ENCODE results near the gene IFNLR1. TPM values are rescaled to one million over a fixed set of nuclear protein-coding genes. Genes with fewer than 3 reads are reported as not detected.
A peak's percentile ranks its signal among the peaks of the same experiment; 100 is the strongest.

IFNLR1 gene
- total and polyA plus RNA-seq, 5 donors from 2014 or later, result 0.36 to 2.8 (median 0.67) TPM

GRCh38 chr1:24185076-24185475 lies 2.0 kb downstream of the IFNLR1 start:
- no peaks in the 10 kb centered on the region for H3K27me3 Mint-ChIP-seq
- peaks cover 3% of the 10 kb centered on the region for H3K36me3 Mint-ChIP-seq
- H3K9me3 Mint-ChIP-seq, result peaks cover 0 to 2% (median 0%) of the 10 kb centered on the region in 7 donors
- Histone ChIP-seq H3K36me3 (ENCODE audit: control insufficient read depth, insufficient read depth, low read length) (no peaks in the 10 kb centered on the region), H3K27ac (ENCODE audit: insufficient read depth, low read length, poor library complexity, severe bottlenecking) (no peak overlapping the region), H3K27me3 (ENCODE audit: control insufficient read depth, insufficient read depth, low read length) (no peaks in the 10 kb centered on the region), H3K4me1 (ENCODE audit: control insufficient read depth, insufficient read depth, low read length, poor library complexity, severe bottlenecking) (peaks cover 21% of the 10 kb centered on the region), H3K9me3 (ENCODE audit: control insufficient read depth in 2 of 2, low read length in 2 of 2) (no peaks in the 10 kb centered on the region), H3K4me3 (ENCODE audit: low read depth, low read length) (no peak overlapping the region)
- DNase-seq, result no peak
- H3K4me3 Mint-ChIP-seq, result peak overlapping the region in 1 of 4 donors; percentile 85
- no peak overlapping the region for H3K27ac Mint-ChIP-seq
- H3K4me1 Mint-ChIP-seq, result peaks cover 12 to 34% (median 18%) of the 10 kb centered on the region in 4 donors
- ATAC-seq (ENCODE audit: low read depth in 2 of 2), result no peak

GRCh38 chr1:24182061-24182460 lies 5.0 kb downstream of the IFNLR1 start:
- ATAC-seq (ENCODE audit: low read depth in 2 of 2) (no peak), DNase-seq (no peak)
- no peaks in the 10 kb centered on the region for H3K27me3 Mint-ChIP-seq
- Histone ChIP-seq H3K27me3 (ENCODE audit: control insufficient read depth, insufficient read depth, low read length) (no peaks in the 10 kb centered on the region), H3K9me3 (ENCODE audit: control insufficient read depth in 2 of 2, low read length in 2 of 2) (no peaks in the 10 kb centered on the region), H3K27ac (ENCODE audit: insufficient read depth, low read length, poor library complexity, severe bottlenecking) (no peak overlapping the region), H3K36me3 (ENCODE audit: control insufficient read depth, insufficient read depth, low read length) (no peaks in the 10 kb centered on the region), H3K4me1 (ENCODE audit: control insufficient read depth, insufficient read depth, low read length, poor library complexity, severe bottlenecking) (peaks cover 8% of the 10 kb centered on the region), H3K4me3 (ENCODE audit: low read depth, low read length) (no peak overlapping the region)
- peaks cover 5% of the 10 kb centered on the region for H3K36me3 Mint-ChIP-seq
- peaks cover 0 to 2% (median 0%) of the 10 kb centered on the region in 7 donors for H3K9me3 Mint-ChIP-seq
- H3K27ac Mint-ChIP-seq, result no peak overlapping the region
- H3K4me1 Mint-ChIP-seq, result peaks cover 5 to 13% (median 7%) of the 10 kb centered on the region in 4 donors
- no peak overlapping the region for H3K4me3 Mint-ChIP-seq

- Histone ChIP-seq H3K36me3 (ENCODE audit: control insufficient read depth, insufficient read depth, low read length) (no peaks in the 10 kb centered on the region), H3K9me3 (ENCODE audit: control insufficient read depth in 2 of 2, low read length in 2 of 2) (no peaks in the 10 kb centered on the region), H3K27me3 (ENCODE audit: control insufficient read depth, insufficient read depth, low read length) (no peaks in the 10 kb centered on the region), H3K4me1 (ENCODE audit: control insufficient read depth, insufficient read depth, low read length, poor library complexity, severe bottlenecking) (peaks cover 4% of the 10 kb centered on the region), H3K27ac (ENCODE audit: insufficient read depth, low read length, poor library complexity, severe bottlenecking) (no peak overlapping the region), H3K4me3 (ENCODE audit: low read depth, low read length) (no peak overlapping the region)
- Mint-ChIP-seq H3K36me3 (peaks cover 6% of the 10 kb centered on the region), H3K4me1 (peaks cover 5 to 13% (median 7%) of the 10 kb centered on the region in 4 donors), H3K9me3 (peaks cover 0 to 2% (median 0%) of the 10 kb centered on the region in 7 donors), H3K4me3 (no peak overlapping the region), H3K27ac (peak overlapping the region in 1 of 3 donors; percentile 21), H3K27me3 (no peaks in the 10 kb centered on the region)
- ATAC-seq (ENCODE audit: low read depth in 2 of 2), result no peak
- no peak for DNase-seq
Observed at GRCh38 chr1:24181619-24182018, 5.5 kb downstream of the IFNLR1 start.

GRCh38 chr1:24180676-24181075 lies 6.4 kb downstream of the IFNLR1 start:
- H3K27me3 Mint-ChIP-seq, result no peaks in the 10 kb centered on the region
- no peak overlapping the region for H3K4me3 ChIP-seq (ENCODE audit: low read depth, low read length)
- no peaks in the 10 kb centered on the region for H3K4me1 ChIP-seq (ENCODE audit: control insufficient read depth, insufficient read depth, low read length, poor library complexity, severe bottlenecking)
- no peaks in the 10 kb centered on the region for H3K36me3 ChIP-seq (ENCODE audit: control insufficient read depth, insufficient read depth, low read length)
- H3K27me3 ChIP-seq (ENCODE audit: control insufficient read depth, insufficient read depth, low read length), result no peaks in the 10 kb centered on the region
- peaks cover 6% of the 10 kb centered on the region for H3K36me3 Mint-ChIP-seq
- no peak for DNase-seq
- peaks cover 0 to 2% (median 0%) of the 10 kb centered on the region in 7 donors for H3K9me3 Mint-ChIP-seq
- H3K4me1 Mint-ChIP-seq, result peaks cover 0 to 5% (median 4%) of the 10 kb centered on the region in 4 donors
- no peaks in the 10 kb centered on the region for H3K9me3 ChIP-seq (ENCODE audit: control insufficient read depth in 2 of 2, low read length in 2 of 2)
- H3K27ac ChIP-seq (ENCODE audit: insufficient read depth, low read length, poor library complexity, severe bottlenecking), result no peak overlapping the region
- no peak for ATAC-seq (ENCODE audit: low read depth in 2 of 2)
- no peak overlapping the region for H3K27ac Mint-ChIP-seq
- H3K4me3 Mint-ChIP-seq, result no peak overlapping the region

GRCh38 chr1:24179251-24179840 lies 7.7 kb downstream of the IFNLR1 start:
- no peaks in the 10 kb centered on the region for H3K27me3 ChIP-seq (ENCODE audit: control insufficient read depth, insufficient read depth, low read length)
- H3K4me1 Mint-ChIP-seq, result peaks cover 0 to 4% (median 3%) of the 10 kb centered on the region in 4 donors
- DNase-seq (no peak), ATAC-seq (ENCODE audit: low read depth in 2 of 2) (no peak)
- no peaks in the 10 kb centered on the region for H3K4me1 ChIP-seq (ENCODE audit: control insufficient read depth, insufficient read depth, low read length, poor library complexity, severe bottlenecking)
- H3K9me3 ChIP-seq (ENCODE audit: control insufficient read depth in 2 of 2, low read length in 2 of 2), result no peaks in the 10 kb centered on the region
- peaks cover 10% of the 10 kb centered on the region for H3K36me3 Mint-ChIP-seq
- H3K27me3 Mint-ChIP-seq, result no peaks in the 10 kb centered on the region
- H3K27ac ChIP-seq (ENCODE audit: insufficient read depth, low read length, poor library complexity, severe bottlenecking), result no peak overlapping the region
- no peak overlapping the region for H3K27ac Mint-ChIP-seq
- no peaks in the 10 kb centered on the region for H3K36me3 ChIP-seq (ENCODE audit: control insufficient read depth, insufficient read depth, low read length)
- H3K9me3 Mint-ChIP-seq, result peaks cover 0 to 2% (median 0%) of the 10 kb centered on the region in 7 donors
- H3K4me3 ChIP-seq (ENCODE audit: low read depth, low read length), result no peak overlapping the region
- H3K4me3 Mint-ChIP-seq, result no peak overlapping the region

GRCh38 chr1:24178407-24178806 lies 8.7 kb downstream of the IFNLR1 start:
- ATAC-seq (ENCODE audit: low read depth in 2 of 2) (no peak), DNase-seq (no peak)
- Mint-ChIP-seq H3K4me1 (peaks cover 0 to 4% (median 1%) of the 10 kb centered on the region in 4 donors), H3K27me3 (no peaks in the 10 kb centered on the region), H3K27ac (no peak overlapping the region), H3K36me3 (peaks cover 10% of the 10 kb centered on the region), H3K9me3 (peaks cover 0 to 2% (median 0%) of the 10 kb centered on the region in 7 donors), H3K4me3 (no peak overlapping the region)
- Histone ChIP-seq H3K36me3 (ENCODE audit: control insufficient read depth, insufficient read depth, low read length) (no peaks in the 10 kb centered on the region), H3K27ac (ENCODE audit: insufficient read depth, low read length, poor library complexity, severe bottlenecking) (no peak overlapping the region), H3K27me3 (ENCODE audit: control insufficient read depth, insufficient read depth, low read length) (no peaks in the 10 kb centered on the region), H3K9me3 (ENCODE audit: control insufficient read depth in 2 of 2, low read length in 2 of 2) (no peaks in the 10 kb centered on the region), H3K4me1 (ENCODE audit: control insufficient read depth, insufficient read depth, low read length, poor library complexity, severe bottlenecking) (no peaks in the 10 kb centered on the region), H3K4me3 (ENCODE audit: low read depth, low read length) (no peak overlapping the region)

- ATAC-seq (ENCODE audit: low read depth in 2 of 2) (no peak), DNase-seq (no peak)
- Histone ChIP-seq H3K4me3 (ENCODE audit: low read depth, low read length) (no peak overlapping the region), H3K27me3 (ENCODE audit: control insufficient read depth, insufficient read depth, low read length) (no peaks in the 10 kb centered on the region), H3K9me3 (ENCODE audit: control insufficient read depth in 2 of 2, low read length in 2 of 2) (no peaks in the 10 kb centered on the region), H3K36me3 (ENCODE audit: control insufficient read depth, insufficient read depth, low read length) (no peaks in the 10 kb centered on the region), H3K27ac (ENCODE audit: insufficient read depth, low read length, poor library complexity, severe bottlenecking) (no peak overlapping the region), H3K4me1 (ENCODE audit: control insufficient read depth, insufficient read depth, low read length, poor library complexity, severe bottlenecking) (no peaks in the 10 kb centered on the region)
- Mint-ChIP-seq H3K4me3 (no peak overlapping the region), H3K27ac (no peak overlapping the region), H3K36me3 (peaks cover 10% of the 10 kb centered on the region), H3K4me1 (peaks cover 0 to 4% (median 1%) of the 10 kb centered on the region in 4 donors), H3K9me3 (peaks cover 0 to 2% (median 0%) of the 10 kb centered on the region in 7 donors), H3K27me3 (no peaks in the 10 kb centered on the region)
Observed at GRCh38 chr1:24177161-24177560, 9.9 kb downstream of the IFNLR1 start.

All from CD4-positive, CD25-positive, alpha-beta regulatory T cell (primary cell).